Uterus (tissue), 4 donors: ENCODE results near the gene M1AP. TPM values are rescaled to one million over a fixed set of nuclear protein-coding genes. Genes with fewer than 3 reads are reported as not detected.

ENCODE experiments used
- DNase-seq, 2 donors: peaks; one replicate each; pipeline ENCODE4 v3.0.0-alpha.2; 2019 to 2020
- H3K27ac ChIP-seq, 2 donors: fragments of 200-600 bp; sonication (generic); 1 replicate in 1 of 2; 2 replicates in 1 of 2; pipeline ENCODE4 v1.5.1; 2016 to 2018
- H3K27me3 ChIP-seq, 2 donors: fragments of 200-600 bp; sonication (generic); one replicate each; pipeline ENCODE4 v1.5.1; 2018 to 2019; ENCODE audit warnings: control low read depth in 1 of 2
- H3K36me3 ChIP-seq, 2 donors: fragments of 200-600 bp; sonication (generic); one replicate each; pipeline ENCODE4 v1.5.1; 2019; ENCODE audit warnings: control low read depth in 1 of 2
- H3K4me1 ChIP-seq, 2 donors: fragments of 200-600 bp; sonication (generic); one replicate each; pipeline ENCODE4 v1.5.1; 2018 to 2019; ENCODE audit warnings: control low read depth in 1 of 2
- H3K4me3 ChIP-seq, 2 donors: fragments of 200-600 bp; sonication (generic); 1 replicate in 1 of 2; 2 replicates in 1 of 2; pipeline ENCODE4 v1.5.1; 2018 to 2019; ENCODE audit warnings: mild to moderate bottlenecking in 1 of 2
- H3K9me3 ChIP-seq, 2 donors: fragments of 200-600 bp; sonication (generic); one replicate each; pipeline ENCODE4 v1.5.1; 2019; ENCODE audit warnings: control low read depth in 1 of 2
- CTCF ChIP-seq, 4 experiments: fragments of 200-600 bp in 2 of 4; fragments of 450-650 bp in 2 of 4; sonication (generic) in 2 of 4; IDR thresholded peaks; one replicate each; pipeline ENCODE4 v1.5.1; 2016 to 2019; ENCODE audit warnings: antibody characterized with exemption in 4 of 4, mild to moderate bottlenecking in 2 of 4, moderate library complexity in 1 of 4
- POLR2A ChIP-seq, 2 donors: fragments of 450-650 bp; IDR thresholded peaks; one replicate each; pipeline ENCODE4 v1.6.1; 2016; ENCODE audit warnings: antibody characterized with exemption in 2 of 2, mild to moderate bottlenecking in 1 of 2, moderate library complexity in 1 of 2
- intact Hi-C: fragments of 100-400 bp; cut with DNase I; formaldehyde crosslinking; loops from one replicate; pipeline ENCODE4 v1.15.1; 2023; ENCODE audit warnings: low total_unique reads
- total RNA-seq, 4 donors: library from RNA; depleted of rRNA in 3 of 4; stranded (reverse); fragments of >200 nt in 3 of 4; gene quantifications; one replicate each; pipeline versions ENCODE4 v1.1.0 to v1.2.4, GENCODE V29; 2014 to 2023
- donor health status: DM: yes; HTN: yes; CAD: no.

Gene M1AP
- total RNA-seq, 4 donors from 2014 or later, result 0.49 to 0.76 TPM; not detected in 2

DNA sequence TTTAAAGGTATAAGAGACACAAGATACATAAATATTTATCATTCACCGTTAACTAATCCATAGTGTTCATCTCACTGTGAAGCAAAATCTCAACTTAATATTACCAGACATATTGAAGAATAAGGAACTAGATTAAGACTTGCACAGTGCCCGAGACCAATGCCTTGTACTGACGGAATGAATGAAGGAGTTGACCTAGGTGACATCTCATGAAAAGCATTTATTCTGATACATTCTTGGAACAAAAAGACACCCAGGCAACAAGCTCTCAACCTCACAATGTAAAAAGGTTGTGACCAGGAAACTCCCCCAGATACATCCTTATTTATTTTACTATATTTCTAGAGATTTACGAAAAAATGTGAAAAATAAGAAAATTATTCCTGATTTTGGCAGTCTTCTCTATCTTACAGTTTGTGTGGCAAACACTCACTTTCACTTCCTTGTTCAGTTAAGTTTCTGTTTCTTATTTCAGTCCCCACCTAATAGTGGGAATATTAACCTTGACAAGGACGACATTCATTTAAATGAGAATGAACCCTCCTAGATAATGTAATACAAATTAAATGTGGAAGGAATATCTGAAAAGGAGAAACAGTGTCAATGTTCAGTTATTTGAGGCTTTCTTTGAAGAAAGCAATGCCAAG is 28.4 kb downstream of the M1AP start:
- intact Hi-C loops, result no loop called here
- TF ChIP-seq POLR2A (IDR thresholded peaks at IDR 0.05), result no peak
- TF ChIP-seq CTCF (IDR thresholded peaks at IDR 0.05), result no peak
- Histone ChIP-seq H3K36me3 (no peaks in the 10 kb centered on the region), H3K9me3 (no peaks in the 10 kb centered on the region), H3K4me3 (no peak overlapping the region), H3K27ac (no peak overlapping the region), H3K27me3 (no peaks in the 10 kb centered on the region), H3K4me1 (no peaks in the 10 kb centered on the region)
- DNase-seq, result no peak

DNA sequence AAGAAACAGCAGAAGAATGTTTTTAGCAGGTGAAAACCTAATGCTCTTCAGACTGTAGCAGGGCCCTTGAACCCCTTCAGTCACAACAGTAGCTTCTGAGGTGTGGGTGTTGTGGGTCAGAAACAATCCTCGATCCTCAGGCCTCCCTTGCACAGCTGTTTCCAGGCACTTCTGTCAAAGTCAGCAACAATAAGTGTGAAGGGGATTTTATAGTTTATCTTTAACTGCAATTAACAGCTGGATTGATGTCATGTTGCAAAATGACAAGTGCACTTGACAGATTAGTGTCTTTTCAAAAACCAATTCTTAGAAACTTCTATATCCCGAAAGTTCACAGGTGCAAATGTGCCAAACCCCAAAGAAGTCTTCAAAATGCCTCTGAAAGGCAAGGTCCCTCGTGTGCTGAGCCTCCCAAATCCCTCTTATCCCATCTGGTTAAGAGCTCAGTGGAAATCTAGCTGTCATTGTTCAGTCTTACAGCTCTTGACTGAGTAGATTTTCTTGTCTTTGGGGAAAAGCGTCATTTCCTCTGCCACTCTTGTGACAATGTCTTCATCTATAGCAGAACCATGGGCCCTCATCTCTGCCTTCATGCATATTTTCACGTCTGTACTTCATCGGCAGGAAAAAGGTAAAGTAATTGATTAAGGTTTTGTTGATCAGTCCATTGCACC is 29.6 kb downstream of the M1AP start:
- no peaks in the 10 kb centered on the region for H3K9me3 ChIP-seq
- no peak for TF ChIP-seq POLR2A (IDR thresholded peaks at IDR 0.05)
- intact Hi-C loops, result no loop called here
- no peak overlapping the region for H3K27ac ChIP-seq
- no peaks in the 10 kb centered on the region for H3K4me1 ChIP-seq
- no peaks in the 10 kb centered on the region for H3K36me3 ChIP-seq
- no peak for DNase-seq
- H3K4me3 ChIP-seq, result no peak overlapping the region
- no peaks in the 10 kb centered on the region for H3K27me3 ChIP-seq

DNA sequence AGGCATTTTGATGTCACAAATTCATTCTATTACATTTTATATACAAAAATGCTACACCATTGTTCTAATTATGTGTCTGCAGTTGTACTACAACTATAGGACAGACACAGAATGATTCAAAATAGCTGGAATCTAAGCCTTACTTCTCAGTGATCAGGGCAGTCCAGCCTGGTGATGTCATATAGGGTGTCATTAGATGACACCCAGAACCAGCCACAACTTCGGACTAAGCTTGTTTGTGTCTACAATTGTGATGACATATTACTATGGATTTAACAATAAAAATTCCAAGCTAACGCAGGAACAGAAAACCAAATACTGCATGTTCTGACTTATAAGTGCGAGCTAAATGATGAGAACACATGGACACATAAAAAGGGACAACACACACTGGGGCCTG is 31.0 kb downstream of the M1AP start:
- Histone ChIP-seq H3K27me3 (no peaks in the 10 kb centered on the region), H3K9me3 (no peaks in the 10 kb centered on the region), H3K4me1 (no peaks in the 10 kb centered on the region), H3K36me3 (no peaks in the 10 kb centered on the region), H3K4me3 (no peak overlapping the region), H3K27ac (no peak overlapping the region)
- intact Hi-C loops, result no loop called here
- DNase-seq, result no peak
- TF ChIP-seq POLR2A (IDR thresholded peaks at IDR 0.05) (no peak), CTCF (IDR thresholded peaks at IDR 0.05) (no peak)

- Histone ChIP-seq H3K36me3 (no peaks in the 10 kb centered on the region), H3K27me3 (no peaks in the 10 kb centered on the region), H3K4me3 (no peak overlapping the region), H3K27ac (no peak overlapping the region), H3K4me1 (no peaks in the 10 kb centered on the region), H3K9me3 (no peaks in the 10 kb centered on the region)
- DNase-seq, result no peak
- no peak for TF ChIP-seq POLR2A (IDR thresholded peaks at IDR 0.05)
- intact Hi-C loops, result no loop called here
Observed at GRCh38 chr2:74606927-74607326, 41.2 kb downstream of the M1AP start.

DNA sequence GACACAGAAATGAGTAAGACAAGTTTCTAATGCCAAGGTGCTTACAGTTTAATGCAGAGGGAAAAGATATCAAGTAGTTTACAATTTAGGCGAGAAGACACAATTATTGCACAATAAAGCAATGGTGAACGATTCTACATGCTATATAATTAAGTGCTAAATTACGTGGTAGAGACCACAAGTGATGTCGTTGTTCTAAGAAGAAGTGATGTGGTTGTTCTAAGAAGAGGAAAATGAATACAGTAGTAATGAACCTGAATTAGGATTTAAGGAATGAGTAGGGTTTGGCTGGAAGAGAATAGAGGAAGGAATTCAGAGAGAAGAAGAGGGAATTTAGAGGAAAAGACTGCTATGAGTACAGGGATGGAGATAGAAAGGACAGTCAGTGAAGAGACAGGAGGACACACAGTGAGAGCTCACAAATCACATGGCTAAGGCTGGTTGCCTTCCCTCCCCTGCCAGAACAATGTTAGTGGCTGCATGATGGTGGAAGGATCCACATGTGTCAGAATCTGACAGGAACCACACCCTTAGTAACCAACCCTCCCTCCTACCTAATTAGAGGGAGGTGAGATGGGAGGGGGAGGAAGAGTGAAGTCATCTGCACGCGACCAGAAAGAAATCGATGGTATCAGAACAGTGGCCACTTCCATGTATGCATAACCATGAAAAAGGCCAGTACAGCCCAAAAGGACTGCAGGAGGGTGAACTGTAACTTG is 44.7 kb downstream of the M1AP start:
- no peak for DNase-seq
- Histone ChIP-seq H3K4me1 (no peaks in the 10 kb centered on the region), H3K36me3 (no peaks in the 10 kb centered on the region), H3K27ac (no peak overlapping the region), H3K27me3 (no peaks in the 10 kb centered on the region), H3K9me3 (no peaks in the 10 kb centered on the region), H3K4me3 (no peak overlapping the region)
- TF ChIP-seq CTCF (IDR thresholded peaks at IDR 0.05) (no peak), POLR2A (IDR thresholded peaks at IDR 0.05) (no peak)
- intact Hi-C loops, result no loop called here
